Bronchial epithelial cell (primary cell): ENCODE measurements around the gene RAB28. TPM values are rescaled to one million over a fixed set of nuclear protein-coding genes. Genes with fewer than 3 reads are reported as not detected.

Source experiments
- DNase-seq: peaks from one replicate; pipeline ENCODE4 v3.0.0-alpha.2; 2010; ENCODE audit warnings: low read depth
- FAIRE-seq: peaks from 2 replicates; lab custom pipeline; 2011; peaks lifted over from hg19 to GRCh38; lab: Jason Lieb, UNC
- H3K27me3 ChIP-seq: 2 replicates; pipeline ENCODE4 v1.5.1; 2011; ENCODE audit warnings: low read length; ENCODE audit not compliant: control insufficient read depth, insufficient read depth
- H3K36me3 ChIP-seq: 2 replicates; pipeline ENCODE4 v1.5.1; 2011; ENCODE audit warnings: low read length; ENCODE audit not compliant: control insufficient read depth, insufficient read depth
- H3K4me3 ChIP-seq: 2 replicates; pipeline ENCODE4 v1.5.1; 2011; ENCODE audit warnings: mild to moderate bottlenecking, low read depth, low read length, control low read depth
- CTCF ChIP-seq: IDR thresholded peaks from 2 replicates; pipeline ENCODE4 v1.5.1; 2011; ENCODE audit warnings: mild to moderate bottlenecking, moderate library complexity, low read length, control low read depth, inconsistent platforms; ENCODE audit not compliant: insufficient read depth, severe bottlenecking
- total RNA-seq: library from RNA; depleted of rRNA; stranded (reverse); fragments of >200 nt; gene quantifications from 2 replicates; pipeline ENCODE4 v1.2.1, GENCODE V29; 2014

Gene RAB28
- total RNA-seq, 1 donor from 2014 or later, result 14.0 TPM

GRCh38 chr4:13483136-13483767 is 888 bp downstream of the RAB28 start:
- FAIRE-seq (no peak), DNase-seq (peak; percentile 1)
- Histone ChIP-seq H3K4me3 (peak overlapping the region; percentile 84), H3K27me3 (no peaks in the 10 kb centered on the region), H3K36me3 (no peaks in the 10 kb centered on the region)
- no peak for TF ChIP-seq CTCF

GRCh38 chr4:13481569-13481968 is 2.6 kb downstream of the RAB28 start:
- H3K4me3 ChIP-seq, result no peak overlapping the region
- FAIRE-seq (no peak), DNase-seq (peak; percentile 65)
- H3K27me3 ChIP-seq, result no peaks in the 10 kb centered on the region
- no peaks in the 10 kb centered on the region for H3K36me3 ChIP-seq
- no peak for TF ChIP-seq CTCF

GRCh38 chr4:13478707-13479106 is 5.4 kb downstream of the RAB28 start:
- no peak for TF ChIP-seq CTCF
- H3K27me3 ChIP-seq, result no peaks in the 10 kb centered on the region
- no peak for DNase-seq
- H3K36me3 ChIP-seq, result no peaks in the 10 kb centered on the region
- H3K4me3 ChIP-seq, result no peak overlapping the region
- no peak for FAIRE-seq

- FAIRE-seq (no peak), DNase-seq (no peak)
- Histone ChIP-seq H3K27me3 (no peaks in the 10 kb centered on the region), H3K36me3 (no peaks in the 10 kb centered on the region), H3K4me3 (no peak overlapping the region)
- TF ChIP-seq CTCF, result no peak
These were observed 6.0 kb downstream of the RAB28 start for GRCh38 chr4:13478131-13478530.

- DNase-seq (no peak), FAIRE-seq (no peak)
- H3K36me3 ChIP-seq, result no peaks in the 10 kb centered on the region
- TF ChIP-seq CTCF, result no peak
- no peak overlapping the region for H3K4me3 ChIP-seq
- H3K27me3 ChIP-seq, result no peaks in the 10 kb centered on the region
These were observed 7.2 kb downstream of the RAB28 start for GRCh38 chr4:13476915-13477314.

GRCh38 chr4:13476152-13476551 is 8.0 kb downstream of the RAB28 start:
- no peak for DNase-seq
- no peak for FAIRE-seq
- Histone ChIP-seq H3K36me3 (no peaks in the 10 kb centered on the region), H3K27me3 (no peaks in the 10 kb centered on the region), H3K4me3 (no peak overlapping the region)
- TF ChIP-seq CTCF, result no peak
